Measurements from ENCODE around the gene FBXO34.
"Not testable (repeated sequence)": the region's sequence is repeated elsewhere in the genome, so short reads cannot be mapped to it uniquely, and the experiment has no call there.

FBXO34 gene

GRCh38 chr14:55348766-55349453 lies 77.7 kb downstream of the FBXO34 start:
- no peak for DNase-seq

GRCh38 chr14:55349565-55349964 lies 78.3 kb downstream of the FBXO34 start:
- DNase-seq, result no peak

DNA sequence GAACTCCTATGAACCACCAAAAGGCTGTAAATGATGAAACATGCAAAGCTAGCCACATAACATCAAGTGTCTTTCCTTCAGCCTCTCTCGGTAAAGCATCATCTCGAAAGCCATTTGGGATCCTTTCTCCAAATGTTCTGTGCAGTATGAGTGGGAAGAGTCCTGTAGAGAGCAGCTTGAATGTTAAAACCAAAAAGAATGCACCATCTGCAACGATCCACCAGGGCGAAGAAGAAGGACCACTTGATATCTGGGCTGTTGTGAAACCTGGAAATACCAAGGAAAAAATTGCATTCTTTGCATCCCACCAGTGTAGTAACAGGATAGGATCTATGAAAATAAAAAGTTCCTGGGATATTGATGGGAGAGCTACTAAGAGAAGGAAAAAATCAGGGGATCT lies 79.2 kb downstream of the FBXO34 start:
- DNase-seq, result no peak

DNA sequence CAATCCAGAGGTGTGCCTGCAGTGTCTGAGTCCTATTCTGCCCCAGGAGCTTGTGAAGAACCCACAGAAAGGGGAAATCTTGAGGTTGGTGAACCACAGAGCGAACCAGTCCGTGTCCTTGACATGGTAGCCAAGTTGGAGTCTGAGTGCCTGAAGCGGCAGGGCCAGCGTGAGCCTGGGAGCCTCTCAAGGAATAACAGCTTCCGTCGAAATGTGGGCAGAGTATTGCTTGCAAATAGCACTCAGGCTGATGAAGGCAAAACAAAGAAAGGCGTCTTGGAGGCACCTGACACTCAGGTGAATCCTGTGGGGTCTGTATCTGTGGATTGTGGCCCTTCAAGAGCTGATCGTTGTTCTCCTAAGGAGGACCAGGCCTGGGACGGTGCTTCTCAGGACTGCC lies 79.9 kb downstream of the FBXO34 start:
- DNase-seq, result no peak

- no peak for DNase-seq
Observed at GRCh38 chr14:55352201-55352600, 81.0 kb downstream of the FBXO34 start.

DNA sequence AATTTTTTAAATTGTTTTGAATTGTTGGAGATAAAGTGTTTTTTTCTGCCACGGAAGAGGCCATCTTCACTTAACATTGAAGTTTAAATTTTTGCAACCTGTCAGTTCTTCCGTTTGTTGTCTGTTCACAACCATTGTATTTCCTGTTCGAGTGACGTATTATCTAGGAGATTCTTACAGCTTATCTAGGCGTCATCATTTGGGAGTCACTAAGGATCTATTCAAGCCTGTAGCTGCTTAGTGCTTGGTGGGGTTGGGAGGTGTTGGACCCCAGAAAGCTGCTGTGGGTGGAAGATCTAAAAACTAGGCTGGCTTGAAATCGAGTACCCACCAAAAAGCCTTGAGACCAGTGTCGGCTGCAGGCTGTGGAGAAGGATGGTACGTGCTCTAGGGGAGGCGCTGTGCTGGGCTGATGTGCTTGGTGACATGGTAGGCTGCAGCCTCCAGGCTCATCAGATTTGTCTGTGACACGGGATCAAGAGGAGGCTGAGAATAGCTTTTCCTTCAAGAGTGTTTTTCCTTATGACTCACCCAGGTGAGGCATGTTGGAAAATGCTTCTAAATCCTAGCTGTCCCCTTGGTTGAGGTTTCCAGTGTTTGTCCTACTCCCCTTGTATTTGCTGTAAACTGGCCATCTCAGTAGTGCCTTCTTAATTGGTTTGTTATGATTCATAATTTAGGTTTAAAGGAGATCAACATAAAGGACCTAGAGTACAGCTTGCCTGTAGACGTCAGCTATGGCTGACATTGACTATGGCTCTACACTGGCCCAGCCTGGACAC lies 82.7 kb downstream of the FBXO34 start:
- no peak for DNase-seq

DNA sequence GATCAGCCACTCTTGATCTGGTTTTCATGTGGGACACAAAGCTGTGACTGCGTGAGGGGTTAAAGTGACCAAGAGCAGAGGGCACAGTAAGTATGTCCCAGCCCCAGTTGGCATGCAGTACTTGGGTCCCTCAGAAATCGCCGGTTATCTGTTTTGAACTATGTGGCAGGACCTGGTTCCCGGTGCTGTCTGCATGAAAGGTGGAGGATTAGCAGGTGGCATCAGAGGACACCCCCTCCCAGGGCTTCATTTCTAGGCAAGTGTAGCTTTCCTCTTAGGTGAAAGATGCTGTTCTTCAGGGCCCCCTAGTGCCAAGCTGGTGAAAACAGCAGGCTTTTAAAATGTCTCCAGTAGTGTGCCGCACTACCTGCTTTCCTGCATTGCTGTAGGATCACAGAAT lies 83.3 kb downstream of the FBXO34 start:
- peak; percentile 67 for DNase-seq

- DNase-seq, result no peak
Observed at GRCh38 chr14:55355922-55356321, 84.7 kb downstream of the FBXO34 start.

GRCh38 chr14:55356913-55357312 lies 85.7 kb downstream of the FBXO34 start:
- DNase-seq, result no peak

DNA sequence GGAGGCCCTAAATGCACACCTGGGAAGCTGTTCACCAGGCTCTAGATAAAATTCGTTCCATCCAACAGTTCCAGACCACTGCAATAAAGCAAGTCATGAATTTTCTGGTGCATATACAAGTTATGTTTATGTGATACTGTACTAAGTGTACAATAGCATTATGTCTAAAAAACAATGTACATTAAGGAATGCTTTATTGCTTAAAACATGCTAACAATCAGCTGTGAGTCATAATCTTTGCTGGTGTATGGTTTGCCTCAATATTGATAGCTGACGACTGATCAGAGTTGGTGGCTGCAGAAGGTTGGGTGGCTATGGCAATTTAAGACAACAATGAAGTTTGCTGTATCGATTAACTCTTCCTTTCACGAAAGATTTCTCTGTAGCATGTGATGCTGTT lies 88.1 kb downstream of the FBXO34 start:
- DNase-seq, result no peak

- DNase-seq, result no peak
Observed at GRCh38 chr14:55361190-55361589, 90.0 kb downstream of the FBXO34 start.

DNA sequence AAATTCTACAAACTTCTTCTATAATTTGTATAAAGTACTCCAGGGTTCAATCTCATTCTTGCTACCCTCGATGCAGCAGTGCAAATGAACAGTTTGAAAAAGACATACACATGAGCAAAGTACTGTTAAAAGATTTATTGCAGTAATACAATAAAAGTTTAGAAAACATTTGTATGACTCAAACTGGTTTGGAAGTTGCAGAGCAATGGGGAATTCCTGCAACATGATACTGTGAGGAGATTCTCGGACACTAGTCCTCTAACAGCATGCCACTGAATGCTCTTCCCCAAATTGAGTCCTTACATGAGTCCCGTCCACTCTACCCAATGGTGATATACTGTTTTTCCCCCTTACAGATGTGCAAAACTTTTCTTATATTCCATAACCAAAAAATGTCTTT lies 95.0 kb downstream of the FBXO34 start:
- DNase-seq, result no peak

GRCh38 chr14:55370883-55371455 lies 99.7 kb downstream of the FBXO34 start:
- DNase-seq, result no peak

DNA sequence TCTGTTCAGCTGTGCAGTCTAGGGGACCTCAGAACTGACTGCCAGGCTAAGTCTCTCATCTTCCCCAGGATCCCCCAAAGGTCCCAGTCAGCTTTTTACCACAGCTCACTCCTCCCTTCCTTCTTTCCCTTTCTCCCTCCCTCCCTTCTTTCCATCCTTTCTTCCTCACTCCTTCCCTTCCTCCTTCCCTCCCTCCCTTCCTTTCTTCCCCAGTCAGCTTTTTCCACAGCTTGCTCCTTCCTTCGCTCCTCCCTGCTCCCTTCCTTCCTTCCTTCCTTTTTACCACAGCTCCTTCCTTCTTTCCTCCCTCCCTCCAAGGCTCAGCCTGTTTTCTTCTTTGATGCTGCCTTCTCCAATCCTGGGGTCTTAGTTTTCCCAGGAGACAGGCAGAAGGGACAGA lies 101.2 kb downstream of the FBXO34 start:
- DNase-seq, result no peak

DNA sequence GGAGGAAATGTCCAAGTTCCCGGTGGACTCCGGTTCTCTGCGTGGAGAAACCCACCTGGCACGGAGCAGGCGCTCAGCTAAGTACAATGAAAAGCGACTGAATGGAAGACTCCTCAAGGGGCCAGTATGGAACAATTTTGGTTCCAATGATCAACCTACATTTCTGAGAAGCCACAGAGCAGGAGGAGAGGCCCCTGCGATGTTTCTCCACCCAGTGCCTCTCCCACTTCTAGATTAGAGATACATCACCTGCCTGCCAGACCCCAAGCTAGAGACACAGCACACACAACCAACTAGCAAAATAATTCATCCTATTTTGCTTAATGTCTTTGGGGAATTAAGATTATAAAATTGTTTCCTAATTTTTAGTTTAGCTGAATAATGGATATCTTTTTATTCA lies 101.6 kb downstream of the FBXO34 start:
- no peak for DNase-seq

GRCh38 chr14:55373784-55374705 lies 102.8 kb downstream of the FBXO34 start:
- peak; percentile 81 for DNase-seq

DNA sequence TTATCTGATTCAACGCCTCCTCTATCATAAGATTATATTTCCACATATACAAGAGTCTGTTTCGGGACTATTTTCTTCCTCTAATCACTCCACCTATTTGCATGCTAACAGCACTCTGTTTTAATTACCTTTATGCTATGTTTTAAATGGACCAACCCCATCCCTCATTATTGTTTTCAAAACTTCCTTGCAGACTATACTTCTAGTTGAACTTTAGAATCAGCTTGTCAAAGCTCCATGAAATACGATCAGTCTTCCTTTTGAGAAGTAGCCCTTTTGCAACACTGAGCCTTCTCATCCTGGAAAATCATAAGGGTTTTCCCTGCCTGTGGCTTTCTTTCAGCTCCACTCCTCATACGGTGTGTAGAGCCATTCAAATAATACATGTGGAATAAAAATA lies 103.5 kb downstream of the FBXO34 start:
- no peak for DNase-seq

GRCh38 chr14:55377236-55377635 lies 106.0 kb downstream of the FBXO34 start:
- DNase-seq, result no peak

DNA sequence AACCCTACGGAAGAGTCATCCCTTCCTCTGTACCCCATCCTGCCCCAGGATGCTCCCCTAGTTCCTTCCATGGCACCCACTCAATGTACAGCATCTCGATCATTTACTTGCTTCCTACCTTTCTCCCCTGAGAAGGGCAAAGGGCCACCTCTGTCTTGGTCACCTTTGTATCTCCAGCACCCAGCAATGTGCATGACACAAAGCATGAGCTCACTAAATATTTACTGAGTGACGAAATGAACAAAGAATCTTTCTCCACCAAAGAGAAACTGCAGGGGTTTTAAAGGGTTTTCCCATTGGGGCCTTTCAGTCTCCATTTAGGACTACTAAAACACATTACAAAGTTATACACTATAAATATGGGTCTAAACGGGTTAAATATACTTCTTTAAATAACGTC lies 109.8 kb downstream of the FBXO34 start:
- DNase-seq, result no peak

DNA sequence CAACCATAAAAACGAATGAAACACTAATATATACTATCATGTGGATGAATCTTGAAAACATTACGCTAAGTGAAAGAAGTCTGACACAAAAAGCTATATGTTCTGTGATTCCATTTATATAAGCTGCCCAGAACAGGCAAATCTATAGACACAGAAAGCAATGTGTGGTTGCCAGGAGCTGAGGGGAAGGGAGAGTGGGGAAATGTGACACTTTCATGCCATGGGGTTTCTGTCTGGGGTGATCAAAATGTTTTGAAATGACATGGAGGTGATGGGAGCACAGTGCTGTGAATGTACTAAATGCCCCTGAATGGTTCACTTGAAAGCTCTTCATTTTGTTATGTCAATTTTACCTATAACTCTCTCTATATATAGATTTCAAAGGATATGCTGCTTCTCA lies 110.3 kb downstream of the FBXO34 start:
- no peak for DNase-seq

DNA sequence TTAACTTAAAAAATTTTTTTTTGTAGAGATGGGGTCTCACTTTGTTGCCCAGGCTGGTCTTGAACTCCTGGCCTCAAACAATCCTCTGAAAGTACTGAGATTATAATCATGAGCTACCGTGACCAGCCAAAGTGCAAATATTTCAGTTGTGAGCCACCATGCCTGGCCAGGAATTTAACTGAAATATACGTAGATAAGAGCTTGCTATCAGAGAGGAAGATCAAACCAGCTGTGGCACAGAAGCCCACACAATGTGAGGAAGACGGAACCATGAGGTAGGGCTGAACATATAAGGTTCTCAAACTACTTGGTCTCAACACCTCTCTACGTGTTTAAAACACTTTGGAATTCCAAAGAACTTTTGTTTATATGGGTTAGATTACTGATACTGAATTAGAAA lies 111.3 kb downstream of the FBXO34 start:
- no peak for DNase-seq

GRCh38 chr14:55383056-55383466 lies 111.8 kb downstream of the FBXO34 start:
- not testable (repeated sequence) for DNase-seq

GRCh38 chr14:55383541-55384140 lies 112.4 kb downstream of the FBXO34 start:
- DNase-seq, result no peak
